ENCODE data around the gene PERCC1. TPM values are rescaled to one million over a fixed set of nuclear protein-coding genes. Genes with fewer than 3 reads are reported as not detected.

Gene PERCC1
- total RNA-seq, 1 experiment from 2014 or later: not detected

DNA sequence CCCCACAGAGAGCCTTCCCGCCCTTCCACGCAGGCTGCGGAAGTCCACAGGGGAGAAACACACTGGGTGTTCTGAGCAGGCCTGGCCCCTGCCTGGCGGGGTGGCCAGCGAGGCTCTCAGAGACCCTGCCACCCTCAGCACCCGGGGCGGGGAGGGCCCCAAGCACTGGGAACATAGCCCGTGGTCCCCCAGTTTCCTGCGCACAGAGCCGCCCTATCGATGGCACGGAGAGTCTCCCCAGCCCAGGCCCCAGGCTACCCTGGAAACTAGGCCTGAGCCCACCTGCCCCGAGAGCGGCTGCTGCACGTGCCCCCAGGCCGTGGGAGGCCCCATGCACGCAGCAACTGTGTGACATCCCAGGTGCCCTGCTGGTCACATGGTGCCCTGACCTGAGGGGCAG, 23.7 kb downstream of the PERCC1 start:
- TF ChIP-seq, protein P1, sequence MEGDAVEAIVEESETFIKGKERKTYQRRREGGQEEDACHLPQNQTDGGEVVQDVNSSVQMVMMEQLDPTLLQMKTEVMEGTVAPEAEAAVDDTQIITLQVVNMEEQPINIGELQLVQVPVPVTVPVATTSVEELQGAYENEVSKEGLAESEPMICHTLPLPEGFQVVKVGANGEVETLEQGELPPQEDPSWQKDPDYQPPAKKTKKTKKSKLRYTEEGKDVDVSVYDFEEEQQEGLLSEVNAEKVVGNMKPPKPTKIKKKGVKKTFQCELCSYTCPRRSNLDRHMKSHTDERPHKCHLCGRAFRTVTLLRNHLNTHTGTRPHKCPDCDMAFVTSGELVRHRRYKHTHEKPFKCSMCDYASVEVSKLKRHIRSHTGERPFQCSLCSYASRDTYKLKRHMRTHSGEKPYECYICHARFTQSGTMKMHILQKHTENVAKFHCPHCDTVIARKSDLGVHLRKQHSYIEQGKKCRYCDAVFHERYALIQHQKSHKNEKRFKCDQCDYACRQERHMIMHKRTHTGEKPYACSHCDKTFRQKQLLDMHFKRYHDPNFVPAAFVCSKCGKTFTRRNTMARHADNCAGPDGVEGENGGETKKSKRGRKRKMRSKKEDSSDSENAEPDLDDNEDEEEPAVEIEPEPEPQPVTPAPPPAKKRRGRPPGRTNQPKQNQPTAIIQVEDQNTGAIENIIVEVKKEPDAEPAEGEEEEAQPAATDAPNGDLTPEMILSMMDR (conservative IDR thresholded peaks at IDR 0.05; ENCODE audit: low read depth, low read length): no peak
- TF ChIP-seq EZH2 (IDR thresholded peaks at IDR 0.05; ENCODE audit: borderline replicate concordance, low read depth, low read length, poor library complexity, severe bottlenecking): no peak
- Histone ChIP-seq H3K27me3 (replicated peaks; ENCODE audit: insufficient read depth, low read depth, low read length, poor library complexity) (no peaks in the 10 kb centered on the region), H3K4me1 (ENCODE audit: insufficient read depth, low read length, poor library complexity, severe bottlenecking) (no peaks in the 10 kb centered on the region), H3K9me3 (ENCODE audit: low read depth, low read length, poor library complexity, severe bottlenecking) (no peaks in the 10 kb centered on the region), H3K4me3 (ENCODE audit: low read depth, low read length, poor library complexity, severe bottlenecking) (no peak overlapping the region), H3K27ac (ENCODE audit: low read depth, low read length, poor library complexity, severe bottlenecking) (no peak overlapping the region), H3K36me3 (ENCODE audit: insufficient read depth, low read length, poor library complexity, severe bottlenecking) (peaks cover 6% of the 10 kb centered on the region)
- BruUV-seq (replicated peaks): no TSS peak
- no peak for DNase-seq (ENCODE audit: low spot score)
- intact Hi-C loops (cut with micrococcal nuclease; ENCODE audit: unreplicated experiment): no loop called here
- ChIA-PET POLR2A (ENCODE audit: low non-redundant PET) (no interaction called here), CTCF (no interaction called here)

DNA sequence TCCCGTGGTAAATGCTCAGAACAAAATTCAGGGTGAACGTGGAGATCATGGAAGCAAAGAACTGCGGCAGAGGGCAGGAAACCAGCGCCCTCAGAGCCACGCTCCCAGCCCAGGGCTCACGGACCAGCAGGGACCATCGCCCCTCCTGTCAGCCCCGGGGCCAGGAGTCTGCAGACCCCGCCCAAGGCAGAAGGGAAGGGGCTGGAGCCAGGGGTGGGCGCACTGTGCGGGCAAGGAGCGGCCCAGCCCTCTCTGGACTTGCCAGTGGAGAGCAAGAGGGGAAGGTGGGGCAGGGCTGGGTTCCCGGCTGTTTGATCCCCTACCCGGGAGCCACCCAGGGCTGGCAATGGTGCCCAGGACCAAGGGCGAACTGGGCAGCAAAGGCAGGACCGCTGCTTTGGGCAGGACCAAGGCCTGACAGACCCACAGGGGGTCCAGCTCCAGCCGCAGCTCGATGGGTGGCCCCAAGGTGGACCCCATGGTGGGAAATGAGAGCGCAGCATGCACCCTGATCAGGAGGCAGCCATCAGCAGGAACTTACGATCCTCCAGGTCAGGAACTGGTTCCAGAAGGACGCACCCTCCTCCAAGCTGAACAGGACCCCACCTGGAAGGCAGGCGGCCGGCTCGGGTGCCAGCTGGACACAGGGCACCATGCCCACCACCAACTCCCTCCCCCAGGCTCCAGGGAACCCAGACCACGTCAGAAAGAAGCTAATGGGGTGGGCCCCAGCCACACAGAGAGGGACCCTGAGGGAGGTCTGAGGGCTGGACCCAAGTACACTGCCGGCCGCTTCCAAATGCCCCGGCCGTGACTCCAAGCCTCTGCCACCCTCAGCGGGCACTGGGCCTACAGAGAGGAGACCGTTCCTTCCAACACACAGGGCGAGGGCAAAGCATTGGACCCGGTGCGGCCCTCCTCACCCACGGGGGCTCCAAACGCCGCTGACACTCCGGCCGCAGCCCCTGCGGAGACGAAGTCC, 24.6 kb downstream of the PERCC1 start:
- TF ChIP-seq, protein P1 (conservative IDR thresholded peaks at IDR 0.05; ENCODE audit: low read depth, low read length): no peak
- no peak for TF ChIP-seq EZH2 (IDR thresholded peaks at IDR 0.05; ENCODE audit: borderline replicate concordance, low read depth, low read length, poor library complexity, severe bottlenecking)
- no peaks in the 10 kb centered on the region for H3K9me3 ChIP-seq (ENCODE audit: low read depth, low read length, poor library complexity, severe bottlenecking)
- no TSS peak for BruUV-seq (replicated peaks)
- peaks cover 6% of the 10 kb centered on the region for H3K36me3 ChIP-seq (ENCODE audit: insufficient read depth, low read length, poor library complexity, severe bottlenecking)
- no peak for DNase-seq (ENCODE audit: low spot score)
- H3K4me3 ChIP-seq (ENCODE audit: low read depth, low read length, poor library complexity, severe bottlenecking): no peak overlapping the region
- no peaks in the 10 kb centered on the region for H3K27me3 ChIP-seq (replicated peaks; ENCODE audit: insufficient read depth, low read depth, low read length, poor library complexity)
- POLR2A ChIA-PET (ENCODE audit: low non-redundant PET): no interaction called here
- intact Hi-C loops (cut with micrococcal nuclease; ENCODE audit: unreplicated experiment): no loop called here
- CTCF ChIA-PET: no interaction called here
- H3K27ac ChIP-seq (ENCODE audit: low read depth, low read length, poor library complexity, severe bottlenecking): no peak overlapping the region
- H3K4me1 ChIP-seq (ENCODE audit: insufficient read depth, low read length, poor library complexity, severe bottlenecking): no peaks in the 10 kb centered on the region

GRCh38 chr16:1456951-1457350, 26.1 kb downstream of the PERCC1 start:
- Histone ChIP-seq H3K9me3 (ENCODE audit: low read depth, low read length, poor library complexity, severe bottlenecking) (no peaks in the 10 kb centered on the region), H3K27me3 (replicated peaks; ENCODE audit: insufficient read depth, low read depth, low read length, poor library complexity) (no peaks in the 10 kb centered on the region), H3K36me3 (ENCODE audit: insufficient read depth, low read length, poor library complexity, severe bottlenecking) (peaks cover 3% of the 10 kb centered on the region), H3K27ac (ENCODE audit: low read depth, low read length, poor library complexity, severe bottlenecking) (no peak overlapping the region), H3K4me3 (ENCODE audit: low read depth, low read length, poor library complexity, severe bottlenecking) (no peak overlapping the region), H3K4me1 (ENCODE audit: insufficient read depth, low read length, poor library complexity, severe bottlenecking) (no peaks in the 10 kb centered on the region)
- DNase-seq (ENCODE audit: low spot score): no peak
- POLR2A ChIA-PET (ENCODE audit: low non-redundant PET): no interaction called here
- intact Hi-C loops (cut with micrococcal nuclease; ENCODE audit: unreplicated experiment): no loop called here
- CTCF ChIA-PET: interaction anchor here (0.7 kb wide), 1 partner anchor 400 kb away, joined by 3 read pairs; no protein-coding TSS in a partner anchor
- TF ChIP-seq EZH2 (IDR thresholded peaks at IDR 0.05; ENCODE audit: borderline replicate concordance, low read depth, low read length, poor library complexity, severe bottlenecking): no peak
- TF ChIP-seq, protein P1 (conservative IDR thresholded peaks at IDR 0.05; ENCODE audit: low read depth, low read length): no peak
- no TSS peak for BruUV-seq (replicated peaks)

Data from A673 (cell line).